Prostate gland (tissue), 2 donors: ENCODE measurements around the gene BRINP2.

ENCODE experiments used
- POLR2AphosphoS5 ChIP-seq: sonication (generic); formaldehyde crosslinking; IDR thresholded peaks from one replicate; pipeline ENCODE4 v1.6.1; 2017; ENCODE audit warnings: antibody characterized with exemption
- TF ChIP-seq, protein P1 (sequence below), 4 experiments: fragments of 200-600 bp in 2 of 4; fragments of 450-650 bp in 2 of 4; sonication (generic) in 2 of 4; IDR thresholded peaks; 1 replicate in 3 of 4; 2 replicates in 1 of 4; pipeline ENCODE4 v1.5.1; 2016 to 2019; ENCODE audit warnings: antibody characterized with exemption in 4 of 4, mild to moderate bottlenecking in 2 of 4, moderate library complexity in 2 of 4

DNA sequence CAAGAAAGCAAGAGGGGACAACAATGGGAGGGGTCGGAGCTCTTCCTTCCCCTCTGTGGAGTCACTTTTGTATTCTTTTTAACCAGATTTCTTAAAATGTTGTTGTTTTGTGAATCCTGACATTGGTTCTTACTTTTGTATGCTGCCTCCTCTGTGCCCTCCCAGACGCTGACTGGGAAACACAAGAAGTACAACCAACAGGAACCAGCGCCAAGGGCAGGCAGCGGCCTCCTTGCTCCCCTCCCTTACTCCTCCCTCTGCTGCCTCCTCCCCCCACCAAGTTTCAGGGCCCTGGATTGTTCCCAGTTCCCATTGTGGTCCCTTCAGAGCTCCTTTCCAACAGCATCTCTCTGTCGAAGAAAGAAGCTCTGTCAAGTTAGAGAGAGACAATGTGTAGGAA is 111.1 kb downstream of the BRINP2 start:
- TF ChIP-seq, protein P1, sequence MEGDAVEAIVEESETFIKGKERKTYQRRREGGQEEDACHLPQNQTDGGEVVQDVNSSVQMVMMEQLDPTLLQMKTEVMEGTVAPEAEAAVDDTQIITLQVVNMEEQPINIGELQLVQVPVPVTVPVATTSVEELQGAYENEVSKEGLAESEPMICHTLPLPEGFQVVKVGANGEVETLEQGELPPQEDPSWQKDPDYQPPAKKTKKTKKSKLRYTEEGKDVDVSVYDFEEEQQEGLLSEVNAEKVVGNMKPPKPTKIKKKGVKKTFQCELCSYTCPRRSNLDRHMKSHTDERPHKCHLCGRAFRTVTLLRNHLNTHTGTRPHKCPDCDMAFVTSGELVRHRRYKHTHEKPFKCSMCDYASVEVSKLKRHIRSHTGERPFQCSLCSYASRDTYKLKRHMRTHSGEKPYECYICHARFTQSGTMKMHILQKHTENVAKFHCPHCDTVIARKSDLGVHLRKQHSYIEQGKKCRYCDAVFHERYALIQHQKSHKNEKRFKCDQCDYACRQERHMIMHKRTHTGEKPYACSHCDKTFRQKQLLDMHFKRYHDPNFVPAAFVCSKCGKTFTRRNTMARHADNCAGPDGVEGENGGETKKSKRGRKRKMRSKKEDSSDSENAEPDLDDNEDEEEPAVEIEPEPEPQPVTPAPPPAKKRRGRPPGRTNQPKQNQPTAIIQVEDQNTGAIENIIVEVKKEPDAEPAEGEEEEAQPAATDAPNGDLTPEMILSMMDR (IDR thresholded peaks at IDR 0.05), result no peak
- TF ChIP-seq POLR2AphosphoS5, result no peak
